NCI-H128 (cell line): ENCODE measurements around the gene PKDREJ.
"Not testable (repeated sequence)": the region's sequence is repeated elsewhere in the genome, so short reads cannot be mapped to it uniquely, and the experiment has no call there.

Experiments
- DNase-seq: peaks from one replicate; lab custom pipeline; 2025; ENCODE audit not compliant: unreplicated experiment; lab: John Stamatoyannopoulos, UW

Gene PKDREJ, protein sequence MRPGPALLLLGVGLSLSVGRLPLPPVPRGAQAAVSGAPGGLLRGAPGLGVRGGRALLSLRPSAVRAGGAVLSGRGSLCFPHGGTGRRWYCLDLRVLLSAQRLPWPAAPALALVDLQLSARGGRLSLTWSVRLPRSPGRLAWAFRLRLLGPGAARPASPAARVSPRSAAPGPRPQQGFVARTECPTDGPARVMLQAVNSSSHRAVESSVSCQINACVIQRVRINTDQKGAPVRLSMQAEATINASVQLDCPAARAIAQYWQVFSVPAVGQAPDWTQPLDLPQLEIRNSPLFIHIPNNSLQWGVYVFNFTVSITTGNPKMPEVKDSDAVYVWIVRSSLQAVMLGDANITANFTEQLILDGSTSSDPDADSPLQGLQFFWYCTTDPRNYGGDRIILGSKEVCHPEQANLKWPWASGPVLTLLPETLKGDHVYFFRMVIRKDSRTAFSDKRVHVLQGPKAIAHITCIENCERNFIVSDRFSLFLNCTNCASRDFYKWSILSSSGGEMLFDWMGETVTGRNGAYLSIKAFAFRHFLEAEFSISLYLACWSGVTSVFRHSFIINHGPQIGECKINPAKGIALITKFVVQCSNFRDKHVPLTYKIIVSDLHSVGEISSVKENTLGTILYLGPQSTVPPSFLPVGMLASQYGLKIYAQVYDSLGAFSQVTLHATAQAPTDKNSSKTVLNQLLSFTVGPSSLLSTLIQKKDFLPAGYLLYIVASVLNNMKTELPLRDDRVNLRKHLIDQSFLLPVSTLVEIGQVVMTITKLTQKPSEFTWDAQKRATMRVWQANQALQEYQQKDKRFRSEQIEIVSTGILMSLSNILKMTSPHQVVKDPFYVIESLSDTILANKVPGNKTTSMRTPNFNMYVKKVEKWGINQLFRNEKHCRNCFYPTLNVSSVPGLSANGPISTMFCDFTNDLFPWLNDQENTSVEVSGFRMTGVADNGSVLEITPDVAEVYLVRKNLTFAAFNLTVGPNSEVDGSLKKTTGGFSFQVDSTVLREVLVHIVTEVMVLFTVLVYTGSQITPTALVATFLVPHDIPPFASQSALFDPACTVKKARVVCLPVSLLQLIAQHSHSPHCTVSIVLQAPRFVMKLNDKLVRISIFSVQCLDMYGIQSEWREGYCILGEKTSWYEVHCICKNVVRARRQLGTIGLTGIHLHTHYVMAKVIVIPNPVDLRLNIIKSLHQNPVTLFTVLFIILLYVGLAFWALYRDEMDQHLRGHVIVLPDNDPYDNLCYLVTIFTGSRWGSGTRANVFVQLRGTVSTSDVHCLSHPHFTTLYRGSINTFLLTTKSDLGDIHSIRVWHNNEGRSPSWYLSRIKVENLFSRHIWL (N-terminal part only)

DNA sequence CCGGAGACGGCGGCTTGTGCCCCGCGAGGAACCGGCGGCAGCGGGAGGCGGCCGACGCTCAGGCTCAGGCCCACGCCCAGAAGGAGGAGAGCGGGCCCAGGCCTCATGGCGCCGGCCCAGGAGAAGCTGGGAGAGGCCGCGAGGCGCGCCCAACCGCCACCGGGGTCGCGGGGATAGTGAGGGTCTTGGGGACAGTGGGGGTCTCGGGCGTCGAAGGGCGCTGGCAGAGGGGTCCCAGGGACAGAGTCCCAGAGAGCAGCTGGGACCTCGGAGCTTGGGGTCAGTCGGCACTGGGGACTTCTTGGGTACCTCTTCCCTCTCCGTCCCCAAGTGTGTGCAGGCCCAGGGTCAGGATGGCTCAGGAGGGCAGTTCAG lies at the start of gene PKDREJ:
TSS of gene PKDREJ (minus strand) at position 128 of the 375 bp plus-strand sequence. CDS start at position 107, 21 bp downstream.
- no peak for DNase-seq

DNA sequence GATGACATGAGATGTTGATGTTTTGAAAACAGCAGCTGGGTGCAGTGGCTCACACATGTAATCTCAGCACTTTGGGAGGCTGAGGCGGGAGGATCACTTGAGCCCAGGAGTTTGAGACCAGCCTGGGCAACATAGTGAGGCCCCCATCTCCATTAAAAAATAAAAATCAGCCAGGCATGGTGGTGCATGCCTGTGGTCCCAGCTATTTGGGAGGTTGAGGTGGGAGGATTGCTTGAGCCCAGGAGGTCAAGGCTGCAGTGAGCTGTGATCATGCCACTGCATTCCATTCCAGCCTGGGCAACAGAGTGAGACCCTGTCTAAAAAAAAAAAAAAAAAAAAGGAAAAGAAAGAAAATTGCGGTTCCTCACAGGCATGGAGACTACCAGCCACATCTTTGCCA lies 49.7 kb upstream of the PKDREJ start:
- DNase-seq, result not testable (repeated sequence)

DNA sequence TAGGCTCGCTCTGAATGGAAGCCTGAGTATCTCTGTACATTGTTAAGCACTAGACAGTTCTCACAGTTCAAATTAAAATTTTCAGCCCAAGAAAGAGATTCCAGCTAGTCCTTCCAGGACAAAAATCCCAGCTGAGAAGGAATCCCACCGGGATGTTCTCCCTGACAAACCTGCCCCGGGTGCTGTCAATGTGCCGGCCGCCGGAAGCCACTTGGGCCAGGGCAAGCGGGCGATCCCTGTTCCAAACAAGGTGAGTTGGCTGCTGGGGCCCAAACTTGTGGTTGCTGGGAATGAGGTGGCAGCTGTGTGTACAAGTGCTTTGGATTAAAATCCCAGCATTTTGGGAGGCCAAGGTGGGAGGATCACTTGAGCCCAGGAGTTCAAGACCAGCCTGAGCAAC lies 48.9 kb upstream of the PKDREJ start:
- no peak for DNase-seq

- no peak for DNase-seq
Measured at GRCh38 chr22:46309526-46310085, 46.5 kb upstream of the PKDREJ start.

GRCh38 chr22:46308283-46308988 lies 45.3 kb upstream of the PKDREJ start:
- no peak for DNase-seq

- DNase-seq, result no peak
Measured at GRCh38 chr22:46303347-46303965, 40.3 kb upstream of the PKDREJ start.

DNA sequence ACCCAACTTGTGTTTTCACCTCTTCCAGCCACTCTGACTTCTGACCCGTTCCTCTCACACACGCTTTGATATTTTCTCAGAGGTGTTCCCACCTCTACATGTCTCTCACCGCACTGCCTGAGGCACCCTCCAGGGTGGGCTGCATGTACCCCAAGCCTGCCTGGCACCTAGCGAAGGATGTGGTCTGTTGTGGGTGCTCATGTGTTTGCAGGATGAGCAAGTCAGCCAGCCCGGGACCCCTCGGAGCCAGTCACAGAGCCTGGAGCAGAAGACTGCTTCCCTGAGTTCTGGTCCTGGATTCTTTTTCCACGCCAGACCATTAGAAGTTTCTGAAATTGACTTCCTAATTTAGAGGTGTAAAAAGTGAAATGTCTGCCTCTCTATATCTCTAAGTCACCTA lies 37.3 kb upstream of the PKDREJ start:
- DNase-seq, result no peak

- DNase-seq, result no peak
Measured at GRCh38 chr22:46299101-46299500, 36.0 kb upstream of the PKDREJ start.

DNA sequence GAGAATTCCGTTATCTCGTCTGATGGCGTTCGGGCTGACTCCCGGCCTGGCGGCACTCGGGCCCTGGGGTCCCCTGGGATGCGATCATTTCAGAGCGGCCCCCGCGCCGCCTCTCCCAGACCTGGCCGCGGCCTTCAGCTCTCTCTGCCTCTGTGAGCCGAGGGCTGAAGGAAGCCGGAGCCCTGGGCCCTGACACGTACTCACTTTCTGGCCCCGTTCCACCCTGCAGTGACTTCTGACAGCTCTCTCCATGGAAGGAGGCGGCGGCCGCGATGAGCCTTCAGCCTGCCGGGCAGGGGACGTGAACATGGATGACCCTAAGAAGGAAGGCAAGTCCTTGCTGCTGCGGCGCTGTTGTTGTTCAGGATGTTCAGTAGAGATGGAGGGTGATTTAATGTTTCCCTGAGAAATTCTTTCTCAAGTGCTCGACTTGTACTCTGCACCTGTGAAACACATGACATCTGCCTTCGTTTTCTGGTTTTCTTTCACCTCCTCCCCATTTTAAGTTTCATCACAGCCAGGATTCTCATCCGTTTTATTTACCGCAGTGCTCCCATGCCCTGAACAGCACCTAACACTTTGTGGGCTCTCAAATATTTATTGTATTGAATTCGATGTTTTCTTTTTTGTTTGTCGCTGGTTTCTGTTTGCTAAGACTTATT lies 34.1 kb upstream of the PKDREJ start:
- DNase-seq, result no peak

- DNase-seq, result peak; percentile 88
Measured at GRCh38 chr22:46296257-46297150, 33.4 kb upstream of the PKDREJ start, which contains the start of gene GTSE1. TSS of gene GTSE1 (plus strand) at chr22:46296870. CDS start at chr22:46297401, 531 bp downstream.

DNA sequence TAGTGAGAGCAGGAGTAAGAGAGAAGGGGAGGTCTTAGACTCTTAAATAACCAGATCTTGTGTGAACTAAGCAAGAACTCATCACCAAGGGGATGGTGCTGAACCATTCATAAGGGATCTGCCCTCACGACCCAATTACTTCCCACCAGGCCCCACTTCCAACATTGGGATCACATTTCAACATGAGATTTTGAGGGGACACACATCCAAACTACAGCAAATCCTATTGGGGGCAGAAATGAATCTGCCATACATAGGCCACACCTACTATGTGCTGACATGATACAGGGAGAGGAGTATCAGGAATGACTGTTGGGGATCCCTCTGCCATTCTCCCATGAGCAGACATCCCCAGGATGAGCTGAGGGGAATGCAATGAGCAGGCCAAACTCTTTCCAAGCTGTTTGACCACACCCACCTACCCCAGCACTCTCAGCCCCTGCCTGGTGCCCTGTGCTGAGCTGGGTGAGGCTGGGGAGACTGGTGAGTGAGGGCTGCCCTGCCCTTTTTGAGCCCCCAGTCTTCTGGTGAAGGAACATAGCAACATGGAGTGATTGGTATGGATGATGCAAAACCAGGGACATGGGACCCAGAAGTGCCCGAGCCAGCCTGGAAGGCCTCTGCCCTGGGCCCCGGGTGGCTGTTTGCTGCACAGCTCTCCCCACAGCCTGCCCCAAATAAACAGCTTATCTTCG lies 32.3 kb upstream of the PKDREJ start:
- no peak for DNase-seq

DNA sequence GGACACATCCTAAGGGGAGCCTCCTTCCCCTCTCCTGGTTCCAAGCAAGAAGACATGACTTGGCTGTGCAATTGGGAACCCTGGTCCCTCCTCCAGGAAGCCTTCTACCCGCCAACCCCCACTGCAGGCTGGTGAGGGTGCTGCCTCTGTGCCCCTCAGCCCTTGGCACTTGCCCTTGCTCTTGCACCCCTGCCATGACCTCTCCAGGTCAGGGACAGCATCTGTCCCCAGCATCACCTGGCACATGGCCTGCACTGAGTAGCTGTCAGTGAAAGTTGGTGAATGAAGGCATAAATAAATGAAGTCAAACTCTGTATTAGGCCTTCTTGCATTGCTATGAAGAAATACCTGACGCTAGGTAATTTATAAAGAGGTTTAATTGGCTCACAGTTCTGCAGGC lies 31.6 kb upstream of the PKDREJ start:
- no peak for DNase-seq

DNA sequence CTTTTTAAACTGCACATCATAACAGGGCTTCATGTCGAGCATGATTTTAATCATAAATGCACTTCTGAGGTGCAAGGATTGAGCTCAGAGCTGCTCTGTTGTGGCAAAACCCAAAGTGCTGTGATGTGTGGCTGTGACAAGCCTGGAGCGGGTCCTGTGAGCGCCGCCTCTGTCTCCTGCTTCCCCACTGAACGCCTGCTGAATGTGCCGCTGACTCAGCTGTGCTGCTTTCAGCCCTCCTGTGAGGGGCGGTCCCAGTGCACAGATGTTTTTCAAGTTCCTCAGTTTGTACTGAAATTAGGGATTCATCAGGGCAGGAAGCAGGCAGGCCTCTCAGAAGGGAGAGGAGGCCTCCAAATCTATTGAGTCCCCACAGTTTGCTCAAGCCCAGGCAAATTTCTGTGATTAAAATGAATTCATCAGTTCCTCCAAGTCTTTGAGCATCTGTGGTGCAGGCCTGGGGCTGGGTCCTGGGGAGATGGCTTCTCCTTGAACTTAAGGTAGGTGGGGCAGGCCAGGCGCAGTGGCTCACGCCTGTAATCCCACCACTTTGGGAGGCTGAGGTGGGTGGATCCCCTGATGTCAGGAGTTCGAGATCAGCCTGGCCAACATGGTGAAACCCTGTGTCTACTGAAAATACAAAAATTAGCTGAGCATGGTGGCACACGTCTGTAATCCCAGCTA lies 30.6 kb upstream of the PKDREJ start:
- DNase-seq, result no peak

- no peak for DNase-seq
Measured at GRCh38 chr22:46292732-46293131, 29.6 kb upstream of the PKDREJ start.

DNA sequence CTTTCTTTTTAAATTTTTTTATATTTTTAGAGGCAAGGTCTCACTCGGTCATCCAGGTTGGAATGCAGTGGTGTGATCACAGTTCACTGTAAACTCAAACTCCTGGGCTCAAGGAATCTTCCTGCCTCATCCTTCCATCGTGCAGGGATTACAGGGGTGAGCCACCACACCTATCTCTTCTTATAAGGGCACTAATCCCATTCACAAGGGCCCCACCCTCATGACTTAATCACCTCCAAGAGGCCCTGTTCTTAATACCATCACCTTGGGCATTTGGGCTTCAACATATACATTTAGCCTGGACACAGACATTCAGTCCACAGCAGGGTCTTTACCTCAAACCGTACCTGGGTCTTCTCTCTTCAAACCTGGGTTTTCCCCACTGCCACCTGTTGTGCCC lies 29.0 kb upstream of the PKDREJ start:
- no peak for DNase-seq

DNA sequence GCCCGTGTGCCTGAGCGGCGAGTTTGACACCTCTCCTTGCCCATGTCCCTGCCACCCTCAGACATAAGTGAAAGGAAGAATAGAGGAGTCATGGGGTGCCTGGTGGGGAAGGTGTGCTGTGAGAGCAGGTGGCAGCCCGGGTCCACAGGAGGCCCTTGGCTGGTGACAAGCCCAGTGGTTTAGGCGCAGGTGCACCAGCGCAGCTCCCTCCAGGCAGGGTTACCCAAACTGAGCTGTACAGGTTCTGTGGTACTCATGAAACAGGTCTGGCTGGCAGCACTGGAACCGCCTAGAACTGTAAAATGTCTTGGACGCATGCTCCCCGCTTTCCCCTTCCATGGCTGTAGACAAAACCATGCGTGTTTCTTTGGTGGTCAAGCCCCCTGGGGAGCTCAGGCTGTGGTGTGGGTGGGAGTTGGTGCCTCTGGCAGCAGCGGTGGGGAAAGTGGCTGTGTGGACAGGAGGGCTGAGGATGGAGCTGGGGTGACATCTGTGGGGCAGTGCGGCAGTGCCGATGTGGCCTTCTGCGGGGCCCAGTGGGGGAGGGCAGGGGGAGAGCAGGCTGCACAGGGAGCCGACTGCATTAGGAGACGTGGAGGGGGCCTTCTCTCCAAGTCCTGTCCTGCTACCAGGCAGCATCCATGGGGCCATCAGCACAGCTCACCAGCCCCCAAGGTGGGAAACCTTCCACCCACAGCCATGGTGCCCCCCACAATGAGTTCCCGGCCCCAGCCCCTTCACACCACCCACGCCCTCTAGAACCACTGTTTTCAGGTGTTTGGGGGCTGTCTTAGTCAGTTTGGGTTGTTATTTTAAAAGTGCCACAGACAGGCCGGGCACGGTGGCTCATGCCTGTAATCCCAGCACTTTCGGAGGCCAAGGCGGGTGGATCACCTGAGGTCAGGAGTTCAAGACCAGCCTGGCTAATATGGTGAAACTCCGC lies 28.0 kb upstream of the PKDREJ start:
- no peak for DNase-seq
